ENCODE measurements around the gene EEFSEC. TPM values are rescaled to one million over a fixed set of nuclear protein-coding genes. Genes with fewer than 3 reads are reported as not detected.

The EEFSEC gene
- total RNA-seq, 1 experiment from 2014 or later: 9.5 TPM

- H2BK12ac ChIP-seq (ENCODE audit: insufficient read length, low read depth, low read length): no peak overlapping the region
- H3K27me3 Mint-ChIP-seq (ENCODE audit: low read depth): peaks cover 83% of the 10 kb centered on the region
- no peak overlapping the region for H3K56ac ChIP-seq (ENCODE audit: insufficient read length, low read depth, low read length)
- no peak overlapping the region for H3K4me3 Mint-ChIP-seq
- H3K4me1 Mint-ChIP-seq: peaks cover under 1 to 6% of the 10 kb centered on the region in 2 experiments; a peak in 3 of 4 replicates
- H3K27me3 ChIP-seq (ENCODE audit: insufficient read depth, low read length): no peaks in the 10 kb centered on the region; the same call in 1 of the 2 replicates
- H2AK5ac ChIP-seq (ENCODE audit: insufficient read length, low read length): no peak overlapping the region
- H2BK20ac ChIP-seq (ENCODE audit: low read depth, low read length, poor library complexity, severe bottlenecking): no peak overlapping the region
- H2BK120ac ChIP-seq (ENCODE audit: low read depth, low read length, poor library complexity, severe bottlenecking): no peak overlapping the region
- H4K8ac ChIP-seq (replicated peaks; ENCODE audit: insufficient read length, low read depth, low read length): no peak overlapping the region
- DNase-seq: no peak
- H3T11ph ChIP-seq (ENCODE audit: low read length): no peak overlapping the region
- TF ChIP-seq CTCF (conservative IDR thresholded peaks at IDR 0.05): no peak
- no CpG with 5 or more reads among the region's 21 CpGs for WGBS (ENCODE audit: extremely low coverage, insufficient read length, low lambda C conversion rate)
- no peaks in the 10 kb centered on the region for H4K20me1 ChIP-seq (ENCODE audit: control insufficient read depth, insufficient read depth, insufficient read length)
- H3K23me2 ChIP-seq (ENCODE audit: insufficient read length, low read depth, low read length, poor library complexity, severe bottlenecking): no peaks in the 10 kb centered on the region
- H3K18ac ChIP-seq (ENCODE audit: insufficient read length, low read depth, low read length): no peak overlapping the region
- H3K9ac ChIP-seq (ENCODE audit: extremely low read depth, insufficient read length, low read length): no peak overlapping the region
- H3K23ac ChIP-seq (ENCODE audit: insufficient read length, low read depth, low read length): no peak overlapping the region
- no peak overlapping the region; the same call in 1 of the 2 replicates for H3K14ac ChIP-seq (ENCODE audit: insufficient read depth, low read length)
- peak overlapping the region in 1 of 3 experiments; percentile 75; a peak in 1 of 7 replicates for H3K27ac Mint-ChIP-seq
- no peak overlapping the region for H3K27ac ChIP-seq (ENCODE audit: insufficient read length, low read depth, low read length)
- H4K91ac ChIP-seq (ENCODE audit: insufficient read length, low read depth, low read length): no peak overlapping the region
- no peaks in the 10 kb centered on the region for H3K9me3 ChIP-seq (ENCODE audit: control insufficient read depth, low read depth, low read length)
- H3K79me1 ChIP-seq (ENCODE audit: insufficient read depth, low read depth, low read length, poor library complexity, severe bottlenecking): no peaks in the 10 kb centered on the region
- H3K4ac ChIP-seq (ENCODE audit: low read depth, low read length): no peak overlapping the region
- no peaks in the 10 kb centered on the region for H3K36me3 Mint-ChIP-seq (ENCODE audit: insufficient read depth in 1 of 3, low read depth in 3 of 3)
- no peaks in the 10 kb centered on the region for H3K4me1 ChIP-seq (ENCODE audit: insufficient read depth, low read length)
- no peak overlapping the region for H2BK15ac ChIP-seq (ENCODE audit: low read depth, low read length)
- no peak overlapping the region for H4K5ac ChIP-seq (ENCODE audit: insufficient read length, low read depth, low read length)
- H2AFZ ChIP-seq (ENCODE audit: low read length): no peak overlapping the region
- no peak overlapping the region for H3K4me2 ChIP-seq (ENCODE audit: insufficient read depth, insufficient read length, low read length)
- H2BK5ac ChIP-seq (ENCODE audit: insufficient read length, low read length): no peak overlapping the region
- H3K79me2 ChIP-seq (ENCODE audit: insufficient read depth, low read length): no peaks in the 10 kb centered on the region
- H3K9me3 Mint-ChIP-seq: peaks cover 0 to 2% of the 10 kb centered on the region in 2 experiments; a peak in 1 of 5 replicates
Measured at GRCh38 chr3:128453501-128454309, 300.4 kb downstream of the EEFSEC start.
